ENCODE results near the gene PICALM.
A peak's percentile ranks its signal among the peaks of the same experiment; 100 is the strongest.

The PICALM gene

DNA sequence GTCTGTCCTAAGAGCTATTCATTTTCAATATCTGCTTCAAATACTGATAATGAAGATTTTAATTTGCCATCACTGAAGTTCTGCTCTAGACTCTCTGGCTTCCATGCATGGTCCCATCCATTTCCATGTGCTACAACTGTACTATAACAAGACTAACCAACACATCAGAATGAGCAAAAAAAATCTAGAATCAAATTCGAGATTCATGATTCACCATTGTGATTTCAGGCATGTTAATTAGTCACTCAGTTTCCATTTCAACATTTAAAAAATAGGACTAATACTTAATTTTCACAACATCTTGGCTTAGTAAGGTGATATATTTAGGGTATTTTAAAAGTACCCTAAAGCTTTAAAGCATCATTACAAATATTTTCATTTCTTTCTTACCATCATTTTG is 22.8 kb downstream of the PICALM start:
- DNase-seq, result no peak

DNA sequence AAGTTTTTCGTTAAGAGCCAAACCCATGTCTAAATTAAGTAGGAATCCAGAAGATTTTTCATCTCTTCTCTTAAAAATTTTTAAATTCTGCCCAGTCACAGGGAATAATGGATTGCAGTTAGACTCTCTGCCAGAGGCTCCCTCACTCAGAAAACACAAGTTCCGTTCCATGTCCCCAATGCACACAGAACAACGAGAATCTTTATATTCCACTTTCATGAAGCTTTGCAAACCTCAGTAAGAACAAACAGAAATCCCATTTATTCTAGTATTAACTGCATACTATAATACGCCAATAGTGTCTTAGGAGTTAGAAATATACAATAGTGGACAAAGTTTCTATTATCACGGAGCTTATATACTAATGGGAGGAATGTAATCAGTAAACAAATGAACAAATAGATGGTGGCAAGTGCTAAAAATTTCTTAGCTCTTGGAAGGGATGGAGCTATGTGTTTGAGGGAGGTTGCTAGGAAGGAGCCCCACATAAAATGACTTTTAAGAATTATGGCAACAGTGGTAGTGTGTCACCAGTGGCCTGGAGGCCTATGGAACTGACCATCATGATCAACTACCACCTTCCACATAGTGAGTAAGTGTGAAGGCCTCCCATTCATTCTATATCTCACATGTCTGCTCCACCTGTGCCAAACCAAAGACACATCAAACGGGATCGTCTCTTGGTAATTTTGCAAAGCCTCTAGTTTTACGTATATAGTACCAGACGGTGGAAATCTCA is 24.9 kb downstream of the PICALM start:
- DNase-seq, result no peak

DNA sequence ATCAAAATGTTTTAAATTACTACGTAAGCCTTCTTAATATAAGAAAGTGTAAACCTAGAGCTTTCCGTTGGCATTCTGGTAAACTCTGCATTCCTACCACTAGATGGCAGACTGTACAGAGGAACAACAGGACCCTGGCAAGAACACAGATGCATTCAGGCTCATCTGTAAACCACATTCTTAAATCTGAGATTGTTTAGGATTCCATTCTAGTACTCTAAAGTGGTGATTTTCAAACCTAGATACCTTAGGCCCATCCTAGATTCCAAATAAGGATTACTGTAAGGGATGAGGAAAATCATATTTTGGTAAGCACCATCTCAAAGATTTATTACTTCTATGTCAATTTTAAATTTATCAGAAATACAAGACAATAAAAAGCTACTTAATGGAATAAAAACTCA is 26.9 kb downstream of the PICALM start:
- peak; percentile 89 for DNase-seq

- no peak for DNase-seq
Measured at GRCh38 chr11:86040919-86041850, 27.7 kb downstream of the PICALM start.

DNA sequence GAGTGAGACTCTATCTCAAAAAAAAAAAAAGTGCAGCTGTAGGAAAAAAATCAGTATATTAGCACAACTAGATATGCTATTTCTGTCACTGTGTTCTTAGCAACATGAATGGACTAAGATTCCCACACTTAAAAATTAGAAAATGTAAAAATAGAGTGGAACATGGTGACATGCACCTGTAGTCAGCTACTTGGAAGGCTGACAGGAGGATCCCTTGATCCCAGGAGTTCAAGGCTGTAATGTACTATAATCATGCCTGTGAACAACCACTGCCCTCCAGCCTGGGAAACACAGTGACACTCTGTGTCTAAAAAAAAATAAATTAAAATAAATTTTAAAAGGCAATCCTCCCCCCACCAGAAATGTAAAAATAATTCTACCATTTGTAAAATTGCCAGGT is 29.8 kb downstream of the PICALM start:
- no peak for DNase-seq

- DNase-seq, result no peak
Measured at GRCh38 chr11:86037743-86038142, 31.1 kb downstream of the PICALM start.

DNA sequence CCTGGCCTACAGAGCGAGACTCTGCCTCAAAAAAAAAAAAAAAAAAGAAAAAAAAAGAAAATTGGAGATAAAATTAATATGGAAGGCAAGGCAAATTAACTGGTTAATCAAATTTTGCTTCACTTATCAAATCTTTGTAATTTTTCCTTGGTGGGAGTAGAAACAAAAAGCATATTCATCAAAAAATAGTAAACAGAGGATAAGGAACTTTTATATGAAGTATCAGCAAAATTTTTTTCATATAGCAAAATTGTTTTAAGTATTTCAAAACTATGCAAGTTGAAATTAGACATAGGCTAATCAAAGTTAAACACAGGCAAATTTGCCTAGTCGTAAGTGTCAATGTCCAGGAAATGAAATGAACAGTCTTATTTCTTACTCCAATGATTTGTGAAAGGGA is 33.0 kb downstream of the PICALM start:
- no peak for DNase-seq

- DNase-seq, result no peak
Measured at GRCh38 chr11:86035164-86035563, 33.7 kb downstream of the PICALM start.

DNA sequence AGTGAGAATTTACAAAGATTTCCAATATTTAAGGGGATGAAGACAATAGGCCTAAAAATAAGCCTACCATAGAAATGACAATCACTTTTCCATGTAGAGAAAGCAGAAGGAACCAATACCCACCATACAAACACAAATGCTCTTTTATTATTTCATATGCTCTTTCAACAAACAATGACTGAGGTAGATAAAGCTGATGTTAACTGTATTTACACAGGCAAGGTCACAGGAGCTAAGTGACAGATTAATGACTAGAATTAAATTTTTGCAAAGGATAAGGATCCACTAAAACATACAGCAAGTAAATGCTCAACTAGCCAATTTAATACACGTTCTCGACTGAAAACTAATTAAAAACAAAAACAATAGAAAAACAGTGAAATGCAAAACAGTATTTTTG is 34.2 kb downstream of the PICALM start:
- no peak for DNase-seq

DNA sequence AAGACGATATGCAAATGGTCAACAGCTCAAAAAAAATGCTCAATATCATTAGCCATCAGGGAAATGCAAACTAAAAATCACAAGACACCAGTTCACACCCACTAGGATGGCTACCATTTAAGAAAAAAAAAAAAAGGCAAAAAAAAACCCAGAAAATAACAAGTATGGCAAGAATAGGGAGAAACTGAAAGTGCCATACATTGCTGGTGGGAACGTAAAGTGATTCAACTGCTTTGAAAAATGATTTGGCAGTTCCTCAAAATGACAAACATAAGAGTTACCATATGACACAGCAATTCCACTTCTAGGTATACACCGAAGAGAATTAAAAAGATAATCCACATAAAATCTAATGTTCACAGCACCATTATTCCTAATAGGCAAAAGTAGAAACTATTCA is 47.5 kb downstream of the PICALM start:
- DNase-seq, result no peak

- DNase-seq, result no peak
Measured at GRCh38 chr11:86018249-86018648, 50.6 kb downstream of the PICALM start.

DNA sequence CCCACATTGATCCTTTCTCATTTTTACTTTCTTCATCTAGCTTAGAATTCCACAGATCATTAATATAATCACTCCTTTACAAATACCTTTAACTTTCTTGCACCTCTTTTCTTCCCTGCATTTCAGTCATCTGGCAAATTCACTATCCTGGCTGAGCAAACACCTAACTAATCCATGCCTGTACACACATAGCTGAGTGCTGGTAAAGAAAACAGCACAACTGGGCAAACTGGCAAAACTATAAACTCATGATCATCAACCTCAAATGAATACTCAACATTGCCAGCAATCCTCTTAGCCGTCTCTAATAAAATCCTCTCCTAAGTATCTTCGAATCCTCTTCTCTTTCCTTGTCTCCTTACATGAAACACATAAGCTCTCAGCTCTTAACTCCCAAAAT is 52.4 kb downstream of the PICALM start:
- DNase-seq, result no peak

DNA sequence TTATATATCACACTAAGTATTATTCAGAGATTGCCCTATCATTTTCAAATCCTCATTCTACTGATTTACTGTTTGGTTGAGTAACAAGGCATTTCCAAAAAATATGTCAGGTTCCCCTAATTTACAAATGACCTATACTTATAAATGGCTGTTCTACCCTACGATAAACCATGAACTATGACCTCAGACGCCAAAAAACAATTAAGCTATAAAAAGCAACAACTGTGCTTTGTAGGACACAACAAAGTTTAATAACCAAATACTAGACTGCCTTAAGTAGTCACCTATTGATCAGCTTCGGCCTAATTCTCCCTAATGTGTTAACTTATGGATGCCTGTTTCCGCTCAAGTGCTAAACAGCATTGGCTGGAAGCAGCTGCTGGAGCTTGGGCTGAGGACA is 53.2 kb downstream of the PICALM start:
- no peak for DNase-seq

DNA sequence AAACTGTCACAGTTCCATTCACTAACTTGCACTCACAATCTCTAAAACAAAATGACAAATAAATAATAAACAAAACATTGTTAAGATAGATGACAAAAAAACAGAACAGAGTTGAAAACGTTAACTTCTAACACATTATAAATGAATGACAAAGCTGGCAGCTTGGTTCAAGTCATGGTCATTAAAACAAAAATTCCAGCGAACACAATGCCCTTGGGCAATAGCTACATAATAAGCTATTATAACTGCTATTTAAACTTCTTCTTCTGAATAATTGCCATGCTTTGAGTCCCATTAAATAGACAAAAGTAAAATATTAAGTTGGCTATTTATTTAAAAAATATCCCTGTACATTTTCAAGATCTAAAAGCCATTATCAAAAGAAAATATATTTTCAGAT is 54.7 kb downstream of the PICALM start:
- DNase-seq, result no peak

GRCh38 chr11:86013713-86014112 is 55.2 kb downstream of the PICALM start:
- DNase-seq, result no peak

- DNase-seq, result no peak
Measured at GRCh38 chr11:86011175-86011574, 57.7 kb downstream of the PICALM start.

DNA sequence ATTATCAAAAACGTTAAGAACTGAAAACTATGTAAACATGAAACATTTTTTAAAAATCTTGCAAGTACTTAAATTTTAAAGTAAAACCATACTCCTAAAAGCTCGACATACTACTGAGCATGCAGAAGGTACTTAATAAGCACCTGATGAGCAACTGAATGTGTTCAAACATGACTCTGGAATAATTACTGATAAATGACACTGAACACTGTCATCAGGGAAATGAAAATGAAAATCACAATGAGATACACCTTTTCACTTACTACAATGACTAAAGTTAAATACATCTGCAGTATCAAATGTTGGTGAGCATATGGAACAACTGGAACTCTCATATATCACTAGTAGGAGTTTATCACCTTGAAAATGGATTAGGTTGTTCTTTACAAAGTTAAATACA is 65.2 kb downstream of the PICALM start:
- no peak for DNase-seq

DNA sequence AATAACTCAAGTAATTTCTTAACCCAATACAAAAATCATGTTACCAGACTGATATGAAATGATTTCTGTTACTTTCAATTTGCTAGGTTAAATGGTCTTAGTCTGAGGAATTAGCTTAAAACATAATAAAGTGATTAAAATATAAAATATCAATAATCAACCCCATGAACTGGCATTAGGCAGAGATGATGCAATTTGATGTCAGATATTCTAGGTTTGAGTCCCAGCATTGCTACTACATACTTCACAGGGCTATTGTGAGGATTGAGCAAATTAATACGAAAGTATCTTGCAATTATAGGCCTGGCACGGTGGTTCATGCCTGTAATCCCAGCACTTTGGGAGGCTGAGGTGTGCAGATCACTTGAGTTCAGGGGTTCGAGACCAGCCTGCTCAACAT is 66.5 kb downstream of the PICALM start:
- no peak for DNase-seq

GRCh38 chr11:85991508-85991907 is 77.4 kb downstream of the PICALM start:
- DNase-seq, result no peak

DNA sequence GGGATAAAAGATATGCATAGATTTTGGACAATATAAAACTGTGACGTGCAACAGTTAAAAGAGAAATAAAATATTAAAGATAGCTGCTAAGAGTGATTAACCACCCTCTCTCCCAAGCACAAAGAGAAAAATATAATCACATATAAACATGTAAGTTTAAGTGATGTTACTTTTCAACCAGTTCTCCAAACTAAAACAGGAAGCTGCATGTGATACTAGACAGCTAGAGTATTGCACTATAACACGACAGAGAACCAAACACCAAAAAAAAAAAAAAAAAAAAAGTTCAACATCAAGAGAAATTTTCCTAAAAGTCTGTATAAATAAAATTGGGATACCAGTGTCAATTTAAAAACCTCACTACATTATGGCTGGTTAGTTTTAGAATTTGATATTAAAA is 79.1 kb downstream of the PICALM start:
- DNase-seq, result no peak

GRCh38 chr11:85988780-85989179 is 80.1 kb downstream of the PICALM start:
- DNase-seq, result no peak

GRCh38 chr11:85977751-85978160 is 91.1 kb downstream of the PICALM start:
- no peak for DNase-seq

DNA sequence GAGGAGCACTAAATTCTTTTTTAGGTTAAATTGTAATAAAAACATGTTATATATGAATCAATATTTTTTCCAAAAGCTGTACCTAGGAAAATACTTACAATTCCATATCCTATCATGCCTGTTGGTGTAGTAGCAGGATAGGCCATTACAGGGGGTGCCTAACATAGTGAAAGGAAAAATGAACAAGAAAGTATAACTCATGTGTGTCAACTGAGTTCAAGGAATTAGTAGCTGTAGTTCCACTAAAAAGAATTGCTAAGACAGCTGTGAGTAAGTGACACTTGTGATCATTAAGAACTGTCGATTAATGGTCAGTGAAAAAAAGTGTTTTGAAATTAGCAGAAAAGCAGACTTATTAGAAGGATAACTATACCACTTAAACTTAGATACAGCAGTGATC is 92.4 kb downstream of the PICALM start:
- DNase-seq, result no peak

DNA sequence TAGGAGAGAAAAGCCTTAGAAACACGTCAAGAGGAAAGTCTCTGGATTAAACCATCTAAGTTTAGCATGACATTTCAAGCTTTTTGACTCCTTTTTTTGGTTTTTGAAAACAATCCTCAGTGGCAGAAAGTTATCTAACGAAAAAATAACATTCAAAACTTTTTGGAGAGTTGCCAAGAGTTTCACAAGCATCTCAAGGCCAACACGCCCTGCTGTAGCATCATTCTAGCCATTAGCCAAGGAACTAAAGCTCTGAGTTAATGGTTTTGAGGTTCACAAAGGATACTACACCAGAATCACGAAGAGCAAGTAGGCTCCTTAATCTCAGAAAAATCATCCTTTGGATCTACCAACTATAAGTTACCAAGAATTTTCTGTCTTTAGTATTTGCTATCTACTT is 94.8 kb downstream of the PICALM start:
- DNase-seq, result no peak

Measured in DMS79 treated with DMSO at 0.1 percent for 48 hours (cell line).